Activated T-helper 2 cell treated with anti-CD3 and anti-CD28 coated beads, Interferon-gamma antibody, Interleukin-2, Interleukin-4, amounts not matched to agents 10 μg/mL and 5 μg/mL and 100 μg/mL, durations not matched to agents 14 hours and 24 hours and 36 hours (primary cell): ENCODE data around the gene PRR15L. TPM values are rescaled to one million over a fixed set of nuclear protein-coding genes. Genes with fewer than 3 reads are reported as not detected.

Experiments
- DNase-seq: peaks from one replicate; pipeline ENCODE4 v3.0.0; 2021; ENCODE audit warnings: low spot score
- H3K27ac Mint-ChIP-seq: one replicate; pipeline ENCODE4 v1.8.0; 2021; ENCODE audit warnings: mixed read lengths
- H3K27me3 Mint-ChIP-seq: one replicate; pipeline ENCODE4 v1.8.0; 2021; ENCODE audit warnings: low read depth, mixed read lengths
- H3K36me3 Mint-ChIP-seq: one replicate; pipeline ENCODE4 v1.8.0; 2021; ENCODE audit warnings: low read depth, mixed read lengths
- H3K4me1 Mint-ChIP-seq: one replicate; pipeline ENCODE4 v1.8.0; 2021; ENCODE audit warnings: low read depth, mixed read lengths
- H3K4me3 Mint-ChIP-seq: one replicate; pipeline ENCODE4 v1.8.0; 2021; ENCODE audit warnings: low read depth, mild to moderate bottlenecking, moderate library complexity, mixed read lengths
- H3K9me3 Mint-ChIP-seq: one replicate; pipeline ENCODE4 v1.8.0; 2021; ENCODE audit warnings: mixed read lengths
- intact Hi-C: fragments of 100-400 bp; cut with micrococcal nuclease; formaldehyde crosslinking; loops from one replicate; pipeline ENCODE4 v1.15.1; 2023
- total RNA-seq: library from RNA; stranded (reverse); gene quantifications from 2 replicates; pipeline ENCODE4 v1.2.3, GENCODE V29; 2022

The PRR15L gene
- total RNA-seq, 1 donor from 2014 or later, result not detected

DNA sequence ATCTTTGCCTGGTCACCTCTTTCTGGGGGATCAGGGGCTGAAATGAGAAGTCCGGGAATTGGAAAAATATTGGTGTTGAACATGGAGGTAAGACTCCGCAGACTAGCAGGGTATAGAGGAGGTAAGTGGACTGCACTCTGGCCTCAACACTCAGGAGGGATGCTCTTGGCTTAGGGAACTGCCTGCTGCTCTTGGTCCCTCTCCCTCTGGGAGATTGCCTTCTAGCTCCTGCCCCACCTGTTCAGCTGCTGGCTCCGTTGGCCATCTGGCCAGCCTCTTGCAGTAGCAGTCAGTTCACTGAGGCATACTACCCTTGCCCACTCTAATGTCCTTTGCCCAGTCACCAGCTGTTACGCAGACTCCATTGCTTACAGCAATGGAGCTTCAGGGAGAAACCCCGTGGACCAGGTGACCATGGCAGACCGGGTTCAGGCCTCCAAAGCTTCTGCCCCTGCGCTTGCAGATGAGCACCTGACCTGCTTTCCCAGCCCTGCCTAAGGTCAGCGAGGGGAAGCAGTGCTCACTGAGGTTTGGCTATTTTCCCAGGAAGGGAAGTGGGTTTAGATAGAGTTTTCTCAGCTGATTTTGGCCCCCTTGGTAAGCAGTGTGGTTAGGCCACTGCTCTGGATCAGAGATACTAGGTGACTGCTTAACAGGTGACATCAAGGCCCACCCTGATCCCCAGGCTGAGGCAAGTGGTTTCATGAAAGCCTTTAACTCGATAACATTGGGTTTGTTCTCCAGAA, 25.1 kb upstream of the PRR15L start:
- peaks cover 9% of the 10 kb centered on the region for H3K4me1 Mint-ChIP-seq
- no peak overlapping the region for H3K27ac Mint-ChIP-seq
- H3K4me3 Mint-ChIP-seq, result no peak overlapping the region
- DNase-seq, result no peak
- intact Hi-C loops, result no loop called here
- H3K36me3 Mint-ChIP-seq, result peaks cover 53% of the 10 kb centered on the region
- no peaks in the 10 kb centered on the region for H3K9me3 Mint-ChIP-seq
- H3K27me3 Mint-ChIP-seq, result no peaks in the 10 kb centered on the region

DNA sequence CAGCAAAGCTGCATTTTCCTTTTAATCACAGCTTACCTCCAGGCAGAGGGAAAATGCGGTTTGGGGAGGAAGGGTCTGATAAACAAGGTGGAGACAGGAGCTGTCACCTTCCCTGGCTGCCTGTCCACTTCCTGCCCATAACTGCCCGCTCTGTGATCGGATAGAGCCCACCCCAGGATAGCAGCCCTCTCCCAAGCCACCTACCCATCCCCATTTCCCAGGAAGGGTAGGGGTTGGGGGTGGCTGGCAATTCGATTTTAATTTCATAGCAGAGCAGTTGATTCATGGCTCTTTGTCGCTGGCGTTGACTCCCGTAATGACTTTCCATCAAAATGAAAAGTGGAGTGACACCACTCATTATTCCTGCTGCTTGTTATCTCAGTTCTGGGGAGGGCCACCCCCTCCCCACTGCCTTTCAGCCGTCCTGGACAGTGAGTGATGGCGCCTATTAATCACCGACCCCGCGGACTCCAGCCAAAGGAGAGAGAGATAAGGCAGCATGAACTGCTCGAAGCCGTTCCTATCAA, 24.5 kb upstream of the PRR15L start:
- Mint-ChIP-seq H3K27ac (no peak overlapping the region), H3K4me3 (no peak overlapping the region), H3K9me3 (no peaks in the 10 kb centered on the region), H3K27me3 (no peaks in the 10 kb centered on the region), H3K36me3 (peaks cover 59% of the 10 kb centered on the region), H3K4me1 (peaks cover 9% of the 10 kb centered on the region)
- intact Hi-C loops, result no loop called here
- no peak for DNase-seq

DNA sequence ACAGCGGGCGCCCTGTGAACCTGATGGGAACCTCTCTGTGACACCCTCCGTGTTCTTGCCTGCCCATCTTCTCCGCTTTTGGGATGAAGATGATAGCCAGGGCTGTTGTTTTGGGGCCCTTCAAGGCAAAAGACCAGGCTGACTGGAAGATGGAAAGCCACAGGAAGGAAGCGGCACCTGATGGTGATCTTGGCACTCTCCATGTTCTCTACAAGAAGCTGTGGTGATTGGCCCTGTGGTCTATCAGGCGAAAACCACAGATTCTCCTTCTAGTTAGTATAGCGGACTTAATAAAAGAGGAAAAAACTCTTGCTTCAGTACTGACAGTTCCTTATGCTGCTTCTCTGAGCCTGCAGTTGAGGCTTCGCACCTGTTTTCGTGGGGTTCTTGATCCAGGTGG, 23.8 kb upstream of the PRR15L start:
- DNase-seq, result no peak
- H3K4me1 Mint-ChIP-seq, result peaks cover 9% of the 10 kb centered on the region
- H3K27ac Mint-ChIP-seq, result no peak overlapping the region
- H3K4me3 Mint-ChIP-seq, result no peak overlapping the region
- intact Hi-C loops, result no loop called here
- H3K27me3 Mint-ChIP-seq, result no peaks in the 10 kb centered on the region
- H3K36me3 Mint-ChIP-seq, result peaks cover 64% of the 10 kb centered on the region
- H3K9me3 Mint-ChIP-seq, result no peaks in the 10 kb centered on the region

DNA sequence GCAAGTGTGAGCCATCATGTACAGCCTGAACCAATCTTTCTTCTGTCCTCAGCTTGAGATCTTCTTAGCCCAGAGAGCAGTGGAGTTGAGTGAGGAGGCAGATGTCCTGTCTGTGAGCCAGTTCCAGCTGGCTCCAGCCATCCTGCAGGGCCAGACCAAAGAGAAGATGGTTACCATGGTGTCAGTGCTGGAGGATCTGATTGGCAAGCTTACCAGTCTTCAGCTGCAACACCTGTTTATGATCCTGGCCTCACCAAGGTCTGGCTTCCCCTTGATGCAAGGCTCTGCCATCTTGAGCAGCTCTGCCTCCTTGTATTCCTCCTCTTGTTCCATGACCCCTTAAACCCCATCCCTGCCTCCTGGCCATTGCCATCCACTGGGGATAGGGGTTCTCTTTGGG, 22.9 kb upstream of the PRR15L start:
- no peak for DNase-seq
- H3K4me1 Mint-ChIP-seq, result peaks cover 9% of the 10 kb centered on the region
- H3K4me3 Mint-ChIP-seq, result no peak overlapping the region
- no peaks in the 10 kb centered on the region for H3K27me3 Mint-ChIP-seq
- H3K9me3 Mint-ChIP-seq, result no peaks in the 10 kb centered on the region
- intact Hi-C loops, result no loop called here
- H3K27ac Mint-ChIP-seq, result no peak overlapping the region
- H3K36me3 Mint-ChIP-seq, result peaks cover 69% of the 10 kb centered on the region

DNA sequence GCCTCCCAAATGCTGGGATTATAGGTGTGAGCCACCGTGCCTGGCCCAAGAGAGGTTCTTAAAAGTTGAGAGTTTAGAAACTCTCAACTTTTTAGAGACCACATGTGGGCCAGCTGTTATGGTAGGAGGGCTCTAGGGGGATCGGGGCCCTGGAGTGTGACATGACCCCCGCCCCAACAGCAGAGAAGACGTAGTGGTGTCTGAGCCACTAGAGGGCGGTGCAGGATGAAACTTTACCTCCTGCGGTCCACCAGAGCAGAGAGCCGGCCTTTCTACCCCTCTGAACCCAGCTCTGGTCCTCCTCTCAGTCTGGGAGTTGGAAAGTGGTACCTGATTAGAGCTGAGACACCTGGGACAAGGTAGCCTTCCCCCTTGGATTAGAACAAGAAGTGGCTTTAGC, 20.6 kb upstream of the PRR15L start:
- intact Hi-C loops, result no loop called here
- DNase-seq, result peak; percentile 33
- H3K36me3 Mint-ChIP-seq, result peaks cover 74% of the 10 kb centered on the region
- H3K27ac Mint-ChIP-seq, result no peak overlapping the region
- no peak overlapping the region for H3K4me3 Mint-ChIP-seq
- H3K4me1 Mint-ChIP-seq, result peaks cover 14% of the 10 kb centered on the region
- H3K27me3 Mint-ChIP-seq, result no peaks in the 10 kb centered on the region
- no peaks in the 10 kb centered on the region for H3K9me3 Mint-ChIP-seq

DNA sequence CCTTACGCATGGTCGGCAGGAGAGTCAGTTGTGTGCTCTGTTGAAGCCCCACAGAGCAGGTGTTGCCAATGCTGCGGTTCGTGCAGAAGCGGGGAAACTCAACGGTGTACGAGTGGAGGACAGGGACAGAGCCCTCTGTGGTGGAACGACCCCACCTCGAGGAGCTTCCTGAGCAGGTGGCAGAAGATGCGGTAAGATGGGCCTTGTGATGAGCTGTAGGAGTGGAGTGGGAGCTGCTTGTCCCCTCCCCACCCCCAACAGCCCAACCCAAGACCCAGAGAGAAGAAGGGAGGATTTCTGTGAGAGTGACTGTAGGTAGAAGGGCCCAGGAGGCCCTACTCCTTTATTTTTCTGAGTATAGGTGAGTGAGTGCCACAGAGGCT, 18.1 kb upstream of the PRR15L start:
- no peak overlapping the region for H3K4me3 Mint-ChIP-seq
- no peaks in the 10 kb centered on the region for H3K9me3 Mint-ChIP-seq
- intact Hi-C loops, result no loop called here
- no peak for DNase-seq
- peaks cover 63% of the 10 kb centered on the region for H3K36me3 Mint-ChIP-seq
- H3K27me3 Mint-ChIP-seq, result no peaks in the 10 kb centered on the region
- no peak overlapping the region for H3K27ac Mint-ChIP-seq
- H3K4me1 Mint-ChIP-seq, result peaks cover 20% of the 10 kb centered on the region

DNA sequence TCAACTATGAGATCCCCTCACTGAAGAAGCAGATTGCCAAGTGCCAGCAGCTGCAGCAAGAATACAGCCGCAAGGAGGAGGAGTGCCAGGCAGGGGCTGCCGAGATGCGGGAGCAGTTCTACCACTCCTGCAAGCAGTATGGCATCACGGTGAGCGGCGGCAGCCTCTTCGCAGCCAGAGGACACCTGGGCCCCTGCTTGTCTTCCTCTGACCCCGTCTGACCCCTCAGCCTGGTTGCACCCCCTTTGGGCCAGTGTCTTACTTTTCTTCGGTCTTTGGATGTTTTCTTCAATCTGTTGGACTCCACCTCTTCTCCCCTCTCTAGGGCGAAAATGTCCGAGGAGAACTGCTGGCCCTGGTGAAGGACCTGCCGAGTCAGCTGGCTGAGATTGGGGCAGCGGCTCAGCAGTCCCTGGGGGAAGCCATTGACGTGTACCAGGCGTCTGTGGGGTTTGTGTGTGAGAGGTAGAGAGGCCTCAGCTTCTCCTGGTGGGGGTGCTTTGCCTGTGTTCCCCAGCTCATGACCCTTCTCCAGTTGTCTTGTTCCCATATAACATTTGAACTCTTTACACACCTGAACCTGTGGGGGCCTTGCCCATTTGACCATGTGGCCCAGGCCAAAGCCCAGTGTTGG, 17.6 kb upstream of the PRR15L start:
- intact Hi-C loops, result no loop called here
- H3K9me3 Mint-ChIP-seq, result no peaks in the 10 kb centered on the region
- no peak for DNase-seq
- H3K27ac Mint-ChIP-seq, result no peak overlapping the region
- H3K4me3 Mint-ChIP-seq, result no peak overlapping the region
- H3K4me1 Mint-ChIP-seq, result peaks cover 21% of the 10 kb centered on the region
- peaks cover 58% of the 10 kb centered on the region for H3K36me3 Mint-ChIP-seq
- H3K27me3 Mint-ChIP-seq, result no peaks in the 10 kb centered on the region

DNA sequence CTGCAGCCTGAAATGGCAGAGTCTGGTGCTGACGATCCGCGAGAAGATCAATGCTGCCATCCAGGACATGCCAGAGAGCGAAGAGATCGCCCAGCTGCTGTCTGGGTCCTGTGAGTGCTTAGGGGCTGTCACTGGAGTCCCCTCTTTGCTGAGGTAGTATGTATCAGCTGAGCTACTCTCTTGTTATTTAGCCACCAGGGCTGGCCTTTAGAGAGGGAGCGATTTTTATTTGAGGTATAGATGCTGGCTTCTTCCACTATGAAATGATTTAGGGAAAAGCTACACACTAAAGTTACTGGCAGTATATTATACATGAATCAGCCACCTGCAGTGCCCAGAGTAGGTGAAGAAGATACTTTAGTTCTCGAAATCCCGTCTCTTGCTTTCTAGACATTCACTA, 15.9 kb upstream of the PRR15L start:
- Mint-ChIP-seq H3K27ac (no peak overlapping the region), H3K36me3 (peaks cover 42% of the 10 kb centered on the region), H3K27me3 (no peaks in the 10 kb centered on the region), H3K9me3 (no peaks in the 10 kb centered on the region), H3K4me1 (peaks cover 28% of the 10 kb centered on the region), H3K4me3 (peak overlapping the region; percentile 33)
- no peak for DNase-seq
- intact Hi-C loops, result no loop called here

DNA sequence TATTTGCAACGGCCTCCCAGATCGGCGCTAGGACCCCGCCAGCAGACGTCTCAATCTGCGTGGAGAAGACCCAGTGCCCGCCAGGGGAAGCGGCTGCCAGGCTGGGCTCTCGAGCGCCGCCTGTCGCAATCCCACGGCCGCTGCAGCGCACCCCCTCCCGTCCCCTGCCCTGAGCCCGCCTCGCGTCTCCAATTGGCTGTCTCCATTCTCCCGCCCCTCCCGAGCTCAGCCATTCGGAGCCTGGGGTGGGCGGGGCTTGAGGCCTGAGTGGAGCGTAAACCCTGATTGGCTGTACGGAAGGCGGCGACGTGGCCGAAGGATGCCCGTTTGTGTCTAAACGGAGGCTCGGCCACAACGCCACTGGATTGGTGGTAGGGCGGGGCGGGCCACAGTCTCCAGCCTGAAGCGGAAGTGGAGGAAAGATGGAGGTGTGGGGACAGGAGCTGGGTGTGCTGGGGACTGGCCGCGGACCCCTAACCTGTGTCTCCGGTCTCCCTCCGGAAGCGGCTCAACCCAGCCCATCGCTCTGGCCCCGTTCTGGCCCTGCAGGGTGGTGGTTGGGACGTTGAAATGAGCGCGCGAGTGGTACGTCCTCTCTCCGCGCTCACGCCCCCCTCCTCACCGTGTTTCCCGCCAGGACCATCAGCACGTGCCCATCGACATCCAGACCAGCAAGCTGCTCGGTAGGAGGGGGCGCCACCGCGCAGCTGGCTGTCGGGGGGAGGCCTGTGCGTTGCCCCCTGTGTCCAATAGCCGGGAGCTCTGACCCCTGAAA, 13.2 kb upstream of the PRR15L start, which contains the start of gene CDK5RAP3:
Gene CDK5RAP3, plus strand, starts transcription at position 389 of the 775 bp plus-strand sequence. Its CDS starts 34 bp downstream, at position 423.
- peaks cover 28% of the 10 kb centered on the region for H3K4me1 Mint-ChIP-seq
- DNase-seq, result peak; percentile 99

DNA sequence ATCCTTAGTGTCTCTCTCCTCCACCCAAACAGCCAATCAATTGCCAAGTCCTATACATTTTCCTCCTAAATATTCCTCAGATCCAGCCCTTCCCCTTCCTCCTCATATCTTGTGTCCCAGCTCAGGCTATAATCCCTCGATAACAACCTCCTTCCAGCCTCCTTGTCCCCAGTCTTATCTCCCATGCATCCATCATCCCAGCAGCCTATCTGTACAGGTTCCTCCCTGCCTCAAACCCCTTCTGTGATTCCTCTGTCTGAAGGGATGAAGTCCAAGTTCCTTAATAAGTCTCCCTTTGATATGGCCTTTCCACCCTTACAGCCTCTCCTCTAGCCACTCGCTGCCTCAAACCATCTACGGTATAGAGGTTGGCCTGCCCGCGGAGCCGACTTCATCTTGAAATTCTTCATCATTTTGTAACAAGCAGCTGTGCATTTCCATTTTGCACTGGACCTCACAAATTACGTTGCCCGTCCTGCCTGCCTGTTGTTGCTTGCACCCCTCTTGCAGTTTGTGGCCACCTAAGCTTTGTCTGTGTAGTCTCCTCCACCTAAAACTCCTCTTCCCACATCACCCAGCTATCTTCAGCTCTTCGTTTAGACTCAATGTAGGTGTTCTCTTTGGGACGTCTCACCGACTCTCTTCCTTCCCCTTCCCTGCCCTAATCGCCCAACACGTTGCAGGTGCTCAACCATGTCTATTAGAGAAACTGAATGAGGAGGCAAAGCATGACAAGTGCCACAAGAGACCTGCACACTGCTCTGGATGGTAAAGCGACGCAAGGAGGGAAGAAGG, 12.4 kb upstream of the PRR15L start:
- Mint-ChIP-seq H3K27ac (peak overlapping the region; percentile 46), H3K9me3 (no peaks in the 10 kb centered on the region), H3K4me1 (peaks cover 28% of the 10 kb centered on the region), H3K27me3 (peaks cover 1% of the 10 kb centered on the region), H3K36me3 (peaks cover 17% of the 10 kb centered on the region), H3K4me3 (peak overlapping the region; percentile 95)
- no peak for DNase-seq
- intact Hi-C loops, result loop anchor here (1.0 to 2.0 kb wide), 3 partner anchors 23 to 75 kb away; no protein-coding TSS in a partner anchor

More for the DNA sequence above, 13.2 kb upstream of the PRR15L start, which contains the start of gene CDK5RAP3:
- Mint-ChIP-seq H3K9me3 (no peaks in the 10 kb centered on the region), H3K36me3 (peaks cover 24% of the 10 kb centered on the region), H3K4me3 (peak within 1 kb of the TSS; percentile 95), H3K27me3 (peaks cover 1% of the 10 kb centered on the region), H3K27ac (peak within 1 kb of the TSS; percentile 91)
- intact Hi-C loops, result loop anchor here (1.0 to 2.0 kb wide), 4 partner anchors 24 to 130 kb away; partner anchors contain the start of gene SCRN2

DNA sequence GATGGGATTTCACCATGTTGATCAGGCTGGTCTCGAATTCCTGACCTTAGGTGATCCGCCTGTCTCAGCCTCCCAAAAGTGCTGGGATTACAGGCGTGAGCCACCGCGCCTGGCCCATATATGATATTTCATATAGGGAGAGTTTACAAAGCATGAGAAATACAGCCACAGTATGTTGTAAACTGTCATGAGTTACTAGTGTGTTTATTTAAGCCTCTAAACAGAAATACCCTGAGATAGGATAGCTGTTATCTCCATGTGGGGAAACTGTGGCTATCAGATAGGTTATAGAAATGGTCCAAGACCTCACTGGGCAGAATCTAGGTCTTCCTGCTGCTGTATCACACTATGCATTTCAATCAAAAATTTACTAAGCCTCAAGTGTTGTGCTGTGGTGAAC, 11.2 kb upstream of the PRR15L start:
- Mint-ChIP-seq H3K27me3 (peaks cover 1% of the 10 kb centered on the region), H3K36me3 (peaks cover 7% of the 10 kb centered on the region), H3K4me3 (no peak overlapping the region), H3K4me1 (peaks cover 26% of the 10 kb centered on the region), H3K9me3 (no peaks in the 10 kb centered on the region), H3K27ac (no peak overlapping the region)
- intact Hi-C loops, result no loop called here
- DNase-seq, result no peak

DNA sequence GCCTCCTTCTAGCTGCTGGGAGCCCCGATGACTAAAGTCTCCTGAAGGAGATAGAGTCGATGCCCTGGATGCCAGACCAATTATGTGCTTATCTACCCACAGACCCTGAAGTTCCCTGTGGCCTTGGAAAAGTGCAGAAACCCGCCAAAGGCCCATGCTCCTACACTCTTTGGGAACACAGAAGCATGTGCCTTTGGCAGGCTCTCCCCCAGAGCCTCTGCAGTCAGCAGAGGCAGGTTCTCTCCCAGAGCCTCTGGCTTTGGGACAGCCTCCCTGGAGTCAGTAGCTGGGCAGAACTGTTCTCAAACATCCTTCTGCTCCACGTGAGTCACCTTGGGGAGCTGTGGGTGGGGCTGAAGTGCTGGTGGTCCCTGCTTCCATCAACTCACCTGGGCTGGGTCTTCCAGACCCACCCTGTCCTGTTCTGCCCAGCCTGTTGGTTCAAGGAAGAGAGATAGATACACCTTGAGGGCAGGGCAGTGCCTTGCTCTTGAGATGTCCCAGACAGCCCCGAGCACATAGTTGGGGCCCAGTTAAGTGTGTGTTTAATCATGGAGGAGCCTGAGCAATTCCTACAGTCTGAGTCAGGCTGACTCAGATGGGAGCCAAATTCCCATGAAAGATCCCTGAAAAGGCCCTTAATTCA, 10.0 kb upstream of the PRR15L start:
- peaks cover 17% of the 10 kb centered on the region for H3K4me1 Mint-ChIP-seq

More for the DNA sequence above, 10.0 kb upstream of the PRR15L start:
- H3K4me3 Mint-ChIP-seq, result no peak overlapping the region
- no peaks in the 10 kb centered on the region for H3K36me3 Mint-ChIP-seq
- no peak overlapping the region for H3K27ac Mint-ChIP-seq
- peaks cover 1% of the 10 kb centered on the region for H3K27me3 Mint-ChIP-seq
- H3K9me3 Mint-ChIP-seq, result no peaks in the 10 kb centered on the region
- intact Hi-C loops, result no loop called here
- no peak for DNase-seq
